ENCODE results near the gene SERPINB12. TPM values are rescaled to one million over a fixed set of nuclear protein-coding genes. Genes with fewer than 3 reads are reported as not detected.
A peak's percentile ranks its signal among the peaks of the same experiment; 100 is the strongest.

Gene SERPINB12
- total RNA-seq, 2 donors from 2014 or later = not detected

DNA sequence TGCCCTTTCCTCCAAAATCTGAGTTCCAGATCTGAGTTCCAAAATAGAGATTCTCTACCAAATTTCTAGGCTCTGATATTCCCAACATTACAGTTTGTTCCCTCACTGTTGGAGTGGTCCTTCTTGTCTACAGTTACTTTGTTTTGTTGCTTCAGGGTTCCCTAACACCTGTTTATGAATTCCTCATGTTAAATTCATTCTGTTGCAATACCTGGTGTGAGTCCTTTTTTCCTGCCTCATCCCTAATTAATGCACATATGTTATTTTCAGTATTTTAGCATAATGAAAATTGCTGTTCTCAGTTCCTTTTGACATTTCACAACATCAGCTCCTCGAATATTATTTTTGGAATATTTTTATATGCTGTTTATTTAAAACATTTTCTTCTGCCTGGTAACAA lies 61.2 kb downstream of the SERPINB12 start:
- Histone ChIP-seq H3K27me3 (no peaks in the 10 kb centered on the region), H3K4me3 (no peak overlapping the region), H3K27ac (no peak overlapping the region), H3K4me1 (no peaks in the 10 kb centered on the region), H3K36me3 (replicated peaks in 1 of 2; ENCODE audit: insufficient read depth in 1 of 2, low read depth in 2 of 2) (no peaks in the 10 kb centered on the region), H3K9me3 (no peaks in the 10 kb centered on the region)
- 53 to 63% methylated on average over 1 of the region's 1 CpG for WGBS, 2 donors
- intact Hi-C loops (cut with DNase I) = no loop called here
- ATAC-seq (no peak), DNase-seq (no peak)
- TF ChIP-seq, protein P1, sequence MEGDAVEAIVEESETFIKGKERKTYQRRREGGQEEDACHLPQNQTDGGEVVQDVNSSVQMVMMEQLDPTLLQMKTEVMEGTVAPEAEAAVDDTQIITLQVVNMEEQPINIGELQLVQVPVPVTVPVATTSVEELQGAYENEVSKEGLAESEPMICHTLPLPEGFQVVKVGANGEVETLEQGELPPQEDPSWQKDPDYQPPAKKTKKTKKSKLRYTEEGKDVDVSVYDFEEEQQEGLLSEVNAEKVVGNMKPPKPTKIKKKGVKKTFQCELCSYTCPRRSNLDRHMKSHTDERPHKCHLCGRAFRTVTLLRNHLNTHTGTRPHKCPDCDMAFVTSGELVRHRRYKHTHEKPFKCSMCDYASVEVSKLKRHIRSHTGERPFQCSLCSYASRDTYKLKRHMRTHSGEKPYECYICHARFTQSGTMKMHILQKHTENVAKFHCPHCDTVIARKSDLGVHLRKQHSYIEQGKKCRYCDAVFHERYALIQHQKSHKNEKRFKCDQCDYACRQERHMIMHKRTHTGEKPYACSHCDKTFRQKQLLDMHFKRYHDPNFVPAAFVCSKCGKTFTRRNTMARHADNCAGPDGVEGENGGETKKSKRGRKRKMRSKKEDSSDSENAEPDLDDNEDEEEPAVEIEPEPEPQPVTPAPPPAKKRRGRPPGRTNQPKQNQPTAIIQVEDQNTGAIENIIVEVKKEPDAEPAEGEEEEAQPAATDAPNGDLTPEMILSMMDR (IDR thresholded peaks at IDR 0.05) = no peak

DNA sequence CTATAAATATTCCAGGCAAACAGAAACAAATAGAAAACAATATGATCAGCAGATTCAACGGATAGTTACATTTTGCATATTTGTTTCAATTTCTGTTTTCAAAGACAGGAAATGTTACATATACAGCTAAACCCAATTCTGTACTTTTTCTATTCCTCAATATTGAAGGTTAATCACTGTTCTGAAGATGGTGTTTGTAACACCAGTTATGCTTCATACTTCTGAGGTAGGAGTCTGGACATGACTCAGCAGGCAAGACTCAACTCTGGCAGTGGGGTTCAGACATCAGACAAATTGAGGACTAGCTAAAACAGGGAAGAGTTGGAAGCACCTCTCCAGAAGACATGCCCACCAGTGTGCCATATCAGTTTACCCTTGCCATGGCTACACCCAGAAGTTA lies 61.6 kb downstream of the SERPINB12 start:
- H3K4me1 ChIP-seq = no peaks in the 10 kb centered on the region
- no peaks in the 10 kb centered on the region for H3K9me3 ChIP-seq
- no peaks in the 10 kb centered on the region for H3K36me3 ChIP-seq (replicated peaks in 1 of 2; ENCODE audit: insufficient read depth in 1 of 2, low read depth in 2 of 2)
- H3K27ac ChIP-seq = no peak overlapping the region
- ATAC-seq = no peak
- DNase-seq = no peak
- no peak for TF ChIP-seq POLR2A (IDR thresholded peaks at IDR 0.05)
- TF ChIP-seq, protein P1 (IDR thresholded peaks at IDR 0.05) = no peak
- no peak overlapping the region for H3K4me3 ChIP-seq
- intact Hi-C loops (cut with DNase I) = no loop called here
- WGBS, 2 donors = 15 to 40% methylated on average over 1 of the region's 1 CpG
- H3K27me3 ChIP-seq = no peaks in the 10 kb centered on the region

DNA sequence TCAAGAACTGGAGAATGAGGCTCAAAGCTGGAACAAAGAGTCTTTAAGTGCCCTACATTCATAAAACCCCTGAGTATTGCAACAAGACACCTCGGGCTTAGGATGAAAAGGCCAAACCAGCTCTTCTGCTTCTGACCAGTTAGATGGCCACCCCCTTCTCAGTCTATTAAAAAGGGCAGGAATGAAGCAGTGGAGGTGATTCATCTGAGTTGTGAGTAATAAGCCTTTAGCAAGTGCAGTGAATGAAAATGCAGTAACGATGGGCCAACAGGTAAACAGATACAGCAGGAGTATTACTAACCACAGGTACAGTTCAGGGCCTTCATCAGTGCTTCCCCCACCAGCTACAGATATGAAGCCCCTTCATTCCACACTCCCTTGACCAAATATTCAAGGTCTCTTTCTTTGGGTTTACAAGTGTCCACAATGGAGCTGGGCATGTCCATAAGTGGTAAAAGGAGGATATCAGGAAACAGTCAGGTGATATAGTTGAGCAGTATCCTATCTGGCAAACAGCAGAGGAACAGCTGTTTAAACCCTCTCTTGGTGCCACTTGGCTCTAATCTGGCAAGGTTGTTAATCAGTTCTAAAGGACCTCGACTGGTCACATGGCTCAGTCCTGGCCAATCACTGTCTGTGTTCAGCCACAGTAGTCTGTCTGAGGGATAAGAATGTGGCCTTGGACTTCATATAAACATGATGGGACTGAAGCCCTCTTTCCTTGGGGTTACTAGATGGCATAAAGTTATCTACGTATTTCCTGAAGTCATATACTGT lies 62.8 kb downstream of the SERPINB12 start:
- Histone ChIP-seq H3K9me3 (no peaks in the 10 kb centered on the region), H3K4me3 (no peak overlapping the region), H3K36me3 (replicated peaks in 1 of 2; ENCODE audit: insufficient read depth in 1 of 2, low read depth in 2 of 2) (no peaks in the 10 kb centered on the region), H3K27ac (no peak overlapping the region), H3K4me1 (no peaks in the 10 kb centered on the region), H3K27me3 (no peaks in the 10 kb centered on the region)
- peak in 1 of 4 donors; percentile 9 for DNase-seq
- TF ChIP-seq, protein P1 (IDR thresholded peaks at IDR 0.05) = no peak
- TF ChIP-seq POLR2A (IDR thresholded peaks at IDR 0.05) = no peak
- intact Hi-C loops (cut with DNase I) = no loop called here
- 42 to 48% methylated on average over 4 of the region's 4 CpGs for WGBS, 2 donors
- peak; percentile 33 for ATAC-seq

DNA sequence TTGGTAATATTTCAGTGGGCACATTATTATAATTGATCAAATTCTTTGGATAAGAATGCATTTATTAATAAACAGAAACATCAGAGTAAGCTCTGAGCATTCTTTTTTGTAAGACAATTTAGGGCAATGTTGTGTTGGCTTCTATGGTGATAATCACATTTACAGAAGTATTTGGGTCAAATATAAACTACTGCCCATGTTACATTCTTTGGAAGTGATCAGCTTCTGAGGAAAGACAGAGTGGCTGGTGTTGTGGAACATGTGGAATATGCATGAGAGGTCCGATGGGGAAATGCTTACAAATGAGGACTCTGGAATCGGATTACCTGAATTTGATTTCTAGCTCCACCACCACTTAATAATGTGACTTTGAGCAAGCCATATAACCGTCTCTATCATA lies 64.4 kb downstream of the SERPINB12 start:
- H3K4me1 ChIP-seq = no peaks in the 10 kb centered on the region
- H3K36me3 ChIP-seq (replicated peaks in 1 of 2; ENCODE audit: insufficient read depth in 1 of 2, low read depth in 2 of 2) = no peaks in the 10 kb centered on the region
- DNase-seq (no peak), ATAC-seq (no peak)
- H3K27me3 ChIP-seq = no peaks in the 10 kb centered on the region
- TF ChIP-seq, protein P1 (IDR thresholded peaks at IDR 0.05) = no peak
- no peak for TF ChIP-seq POLR2A (IDR thresholded peaks at IDR 0.05)
- WGBS, 2 donors = 76 to 78% methylated on average over 3 of the region's 3 CpGs
- no peaks in the 10 kb centered on the region for H3K9me3 ChIP-seq
- no peak overlapping the region for H3K4me3 ChIP-seq
- intact Hi-C loops (cut with DNase I) = no loop called here
- no peak overlapping the region for H3K27ac ChIP-seq

DNA sequence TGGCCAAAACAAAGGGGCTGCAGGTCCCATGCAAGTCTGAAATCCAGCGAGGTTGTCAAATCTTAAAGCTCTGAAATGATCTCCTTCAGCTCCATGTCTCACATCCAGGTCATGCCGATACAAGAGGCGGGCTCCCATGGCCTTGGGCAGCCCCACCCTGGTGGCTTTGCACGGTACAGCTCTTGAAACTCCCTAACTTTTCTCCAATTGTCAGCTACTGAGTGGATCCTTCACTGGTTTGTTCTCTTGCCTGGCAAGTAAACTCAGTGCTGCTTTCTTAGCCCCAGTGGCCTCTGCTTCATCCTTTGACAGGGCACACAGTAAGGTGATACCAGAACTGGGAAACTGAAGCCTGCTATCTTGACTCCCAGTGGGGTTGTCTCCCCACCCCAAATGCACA lies 71.3 kb downstream of the SERPINB12 start:
- 75 to 79% methylated on average over 4 of the region's 4 CpGs for WGBS, 2 donors
- no peak for ATAC-seq
- H3K4me1 ChIP-seq = no peaks in the 10 kb centered on the region

More for the DNA sequence above, 71.3 kb downstream of the SERPINB12 start:
- H3K27me3 ChIP-seq = no peaks in the 10 kb centered on the region
- no peaks in the 10 kb centered on the region for H3K36me3 ChIP-seq (replicated peaks in 1 of 2; ENCODE audit: insufficient read depth in 1 of 2, low read depth in 2 of 2)
- no peak overlapping the region for H3K27ac ChIP-seq
- no peaks in the 10 kb centered on the region for H3K9me3 ChIP-seq
- H3K4me3 ChIP-seq = no peak overlapping the region
- intact Hi-C loops (cut with DNase I) = no loop called here
- no peak for TF ChIP-seq POLR2A (IDR thresholded peaks at IDR 0.05)
- TF ChIP-seq, protein P1 (IDR thresholded peaks at IDR 0.05) = no peak
- no peak for DNase-seq

All from body of pancreas (tissue), 4 donors.